Trophoblast cell (in vitro differentiated cells and primary cell): ENCODE measurements around the gene BIN2.
A peak's percentile ranks its signal among the peaks of the same experiment; 100 is the strongest.
"Not testable (repeated sequence)": the region's sequence is repeated elsewhere in the genome, so short reads cannot be mapped to it uniquely, and the experiment has no call there.

ENCODE experiments used
- DNase-seq, 2 donors: peaks; one replicate each; pipeline ENCODE4 v3.0.0-alpha.2; 2016
- H2AFZ ChIP-seq: 2 replicates; pipeline ENCODE4 v1.6.1; 2013; ENCODE audit warnings: low read length, moderate library complexity, mild to moderate bottlenecking; ENCODE audit not compliant: insufficient read depth, poor library complexity
- H2AK5ac ChIP-seq: 2 replicates; pipeline ENCODE4 v1.6.1; 2013; ENCODE audit warnings: mild to moderate bottlenecking, low read length
- H2BK120ac ChIP-seq: 2 replicates; pipeline ENCODE4 v1.6.1; 2013; ENCODE audit warnings: low read length, mild to moderate bottlenecking, moderate library complexity; ENCODE audit not compliant: insufficient read depth, poor library complexity
- H2BK12ac ChIP-seq: 2 replicates; pipeline ENCODE4 v1.6.1; 2013; ENCODE audit warnings: mild to moderate bottlenecking, low read length, moderate library complexity
- H2BK5ac ChIP-seq: 2 replicates; pipeline ENCODE4 v1.6.1; 2013; ENCODE audit warnings: low read length, low read depth, moderate library complexity, mild to moderate bottlenecking; ENCODE audit not compliant: poor library complexity
- H3K14ac ChIP-seq: 2 replicates; pipeline ENCODE4 v1.6.1; 2013; ENCODE audit warnings: mild to moderate bottlenecking, low read length
- H3K18ac ChIP-seq: 2 replicates; pipeline ENCODE4 v1.6.1; 2013; ENCODE audit warnings: mild to moderate bottlenecking, low read length
- H3K23ac ChIP-seq: 2 replicates; pipeline ENCODE4 v1.6.1; 2013; ENCODE audit warnings: low read length
- H3K27ac ChIP-seq: 2 replicates; pipeline ENCODE4 v1.5.1; 2013; ENCODE audit warnings: low read depth, mild to moderate bottlenecking, inconsistent platforms, low read length, moderate library complexity
- H3K27me3 ChIP-seq: 2 replicates; pipeline ENCODE4 v1.6.1; 2013; ENCODE audit warnings: inconsistent platforms, mild to moderate bottlenecking, low read length, moderate library complexity; ENCODE audit not compliant: insufficient read depth
- H3K36me3 ChIP-seq, 2 experiments: 1 replicate in 1 of 2; 2 replicates in 1 of 2; pipeline ENCODE4 v1.6.1; 2013; ENCODE audit warnings: low read length in 2 of 2, mild to moderate bottlenecking in 2 of 2, moderate library complexity in 1 of 2; ENCODE audit not compliant: insufficient read depth in 2 of 2, control insufficient read depth in 1 of 2
- H3K4ac ChIP-seq: 2 replicates; pipeline ENCODE4 v1.6.1; 2013; ENCODE audit warnings: low read depth, mild to moderate bottlenecking, low read length, moderate library complexity
- H3K4me1 ChIP-seq, 2 experiments: 1 replicate in 1 of 2; 2 replicates in 1 of 2; pipeline ENCODE4 v1.6.1; 2013; ENCODE audit warnings: low read length in 2 of 2, mild to moderate bottlenecking in 2 of 2, moderate library complexity in 1 of 2; ENCODE audit not compliant: insufficient read depth in 2 of 2, control insufficient read depth in 1 of 2
- H3K4me2 ChIP-seq: 2 replicates; pipeline ENCODE4 v1.6.1; 2013; ENCODE audit warnings: inconsistent platforms, mild to moderate bottlenecking, low read length, moderate library complexity
- H3K4me3 ChIP-seq: 2 replicates; pipeline ENCODE4 v1.5.1; 2013; ENCODE audit warnings: mild to moderate bottlenecking, low read depth, low read length, inconsistent platforms
- H3K79me1 ChIP-seq: one replicate; pipeline ENCODE4 v1.6.1; 2013; ENCODE audit warnings: low read length
- H3K79me2 ChIP-seq: 2 replicates; pipeline ENCODE4 v1.6.1; 2013; ENCODE audit warnings: low read length, mild to moderate bottlenecking; ENCODE audit not compliant: control insufficient read depth, insufficient read depth, poor library complexity
- H3K9ac ChIP-seq: 2 replicates; pipeline ENCODE4 v1.6.1; 2013; ENCODE audit warnings: mild to moderate bottlenecking, low read length
- H3K9me3 ChIP-seq: 2 replicates; pipeline ENCODE4 v1.6.1; 2013; ENCODE audit warnings: low read depth, mild to moderate bottlenecking, control low read depth, inconsistent platforms, low read length; ENCODE audit not compliant: insufficient read depth
- H4K12ac ChIP-seq: 2 replicates; pipeline ENCODE4 v1.6.1; 2013; ENCODE audit warnings: low read depth, mild to moderate bottlenecking, low read length, moderate library complexity
- H4K8ac ChIP-seq: 2 replicates; pipeline ENCODE4 v1.6.1; 2013; ENCODE audit warnings: low read depth, mild to moderate bottlenecking, low read length, moderate library complexity
- H4K91ac ChIP-seq: one replicate; pipeline ENCODE4 v1.6.1; 2013; ENCODE audit warnings: low read depth, mild to moderate bottlenecking, low read length, moderate library complexity
- WGBS: extraction: QIAGEN DNeasy Blood & Tissue Kit; methylation state at CpG from one replicate; pipeline ENCODE4 v1.1.7; 2013; ENCODE audit warnings: missing lambda C conversion rate; ENCODE audit not compliant: insufficient read length, insufficient coverage; ENCODE audit errors: extremely low coverage; 5-methylcytosine and 5-hydroxymethylcytosine counted together

Gene BIN2

DNA sequence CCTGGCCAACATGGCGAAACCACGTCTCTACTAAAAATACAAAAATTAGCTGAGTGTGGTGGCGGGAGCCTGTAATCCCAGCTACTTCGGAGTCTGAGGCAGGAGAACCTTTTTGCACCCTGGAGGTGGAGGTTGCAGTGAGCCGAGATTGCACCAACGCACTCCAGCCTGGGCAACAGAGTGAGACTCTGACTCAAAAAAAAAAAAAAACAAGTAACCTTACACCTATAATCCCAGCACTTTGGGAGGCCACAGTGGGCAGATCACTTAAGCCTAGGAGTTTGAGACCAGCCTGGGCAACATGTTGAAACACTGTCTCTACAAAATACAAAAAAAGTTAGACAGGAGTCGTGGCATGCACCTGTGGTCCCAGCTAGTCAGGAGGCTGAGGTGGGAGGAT, 51.2 kb downstream of the BIN2 start:
- not testable (repeated sequence) for H3K18ac ChIP-seq, H3K4ac ChIP-seq, H3K4me2 ChIP-seq, H3K4me3 ChIP-seq, H3K4me1 ChIP-seq, H3K27me3 ChIP-seq, H2AFZ ChIP-seq, H3K23ac ChIP-seq, DNase-seq, H2BK120ac ChIP-seq, H2BK5ac ChIP-seq, H3K27ac ChIP-seq, H3K9me3 ChIP-seq, H3K36me3 ChIP-seq, H2AK5ac ChIP-seq, H2BK12ac ChIP-seq, H3K9ac ChIP-seq, H4K12ac ChIP-seq, H3K14ac ChIP-seq, H4K91ac ChIP-seq, H4K8ac ChIP-seq
- peaks cover 20% of the 10 kb centered on the region for H3K79me1 ChIP-seq
- WGBS: no CpG with 5 or more reads among the region's 7 CpGs
- H3K79me2 ChIP-seq: peaks cover 15% of the 10 kb centered on the region

DNA sequence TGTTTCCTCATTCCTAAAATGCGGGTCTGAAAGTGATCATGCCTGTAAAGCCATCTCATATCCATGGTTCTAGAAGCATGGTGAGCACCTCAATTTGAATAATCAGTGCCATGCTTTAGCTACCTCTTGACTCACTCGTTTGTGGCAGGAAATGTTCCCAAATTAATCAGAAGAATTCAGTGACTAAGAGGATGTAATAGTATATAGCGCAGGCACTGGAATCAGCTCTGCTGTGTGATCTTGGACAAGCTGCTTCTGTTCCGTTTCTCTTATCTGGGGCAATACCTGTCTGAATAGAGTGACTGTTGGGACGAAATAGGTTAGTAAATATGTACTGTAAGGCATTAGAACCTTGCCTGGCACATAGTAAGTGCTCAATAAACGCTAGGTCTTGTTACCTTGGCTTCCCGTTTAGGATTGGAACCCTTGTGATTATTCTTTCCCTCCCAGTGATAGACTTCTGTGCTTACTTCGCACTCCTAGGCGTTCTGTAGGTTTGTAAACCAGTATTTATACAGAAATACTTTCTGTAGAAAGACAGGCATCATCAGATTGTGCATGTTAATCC, 52.9 kb downstream of the BIN2 start:
- Histone ChIP-seq H2BK120ac (no peak overlapping the region), H3K27me3 (no peaks in the 10 kb centered on the region), H2BK12ac (no peak overlapping the region), H4K8ac (no peak overlapping the region), H3K18ac (no peak overlapping the region), H3K79me2 (peaks cover 16% of the 10 kb centered on the region), H3K4ac (no peak overlapping the region), H3K27ac (peak overlapping the region; percentile 85), H3K36me3 (no peaks in the 10 kb centered on the region), H3K79me1 (peaks cover 20% of the 10 kb centered on the region), H3K4me3 (no peak overlapping the region), H4K91ac (peak overlapping the region; percentile 87), H2AFZ (no peak overlapping the region), H3K9ac (peak overlapping the region; percentile 6), H2BK5ac (no peak overlapping the region), H3K4me1 (peaks cover 8% of the 10 kb centered on the region in 2 experiments), H3K23ac (no peak overlapping the region), H3K9me3 (no peaks in the 10 kb centered on the region), H3K14ac (no peak overlapping the region), H3K4me2 (peak overlapping the region; percentile 64), H2AK5ac (no peak overlapping the region), H4K12ac (no peak overlapping the region)
- no CpG with 5 or more reads among the region's 9 CpGs for WGBS
- peak; percentile 27 to 61 for DNase-seq

DNA sequence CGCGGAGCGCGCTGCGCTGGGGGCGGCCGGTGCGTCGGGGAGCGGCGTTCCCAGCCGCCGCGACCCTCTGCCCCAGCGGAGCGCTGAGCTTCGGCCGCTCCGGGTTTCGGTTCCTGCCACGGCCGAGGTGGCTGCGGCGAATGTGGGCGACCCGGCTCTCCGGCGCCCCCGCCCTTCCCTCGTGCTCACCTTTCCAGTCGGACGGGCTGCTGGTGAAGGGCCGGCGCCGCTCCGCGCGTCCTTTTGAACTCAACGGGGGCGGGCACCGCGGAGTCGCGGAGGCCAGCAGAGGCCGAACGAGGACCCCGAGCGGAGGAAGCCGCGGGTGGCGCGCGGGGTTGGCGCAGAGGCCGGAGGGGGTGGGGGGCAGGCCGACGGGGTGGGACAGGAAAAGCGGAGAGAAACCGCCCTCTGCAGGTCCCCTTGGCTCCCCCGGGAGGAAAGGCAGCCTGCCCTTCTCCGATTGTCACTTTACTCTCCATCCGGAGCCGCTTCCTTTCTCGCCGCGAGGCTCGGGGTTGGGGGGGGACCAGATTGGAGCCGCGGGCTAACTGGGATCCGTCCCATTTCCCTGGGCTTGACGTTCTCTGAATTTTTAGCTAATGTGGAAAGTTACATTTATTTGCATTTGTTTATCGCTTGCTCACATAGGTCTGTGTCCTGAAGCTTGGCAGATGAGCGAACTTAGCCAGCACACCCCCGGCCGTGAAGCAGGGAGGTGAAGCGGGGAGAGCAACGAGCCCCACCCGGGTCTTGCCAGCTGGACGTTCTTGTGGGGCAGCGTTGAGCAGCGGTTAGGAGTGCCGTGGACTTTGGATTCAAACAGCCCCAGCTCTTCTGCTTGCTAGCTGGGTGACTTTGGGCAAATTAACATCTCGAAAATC, 53.7 kb downstream of the BIN2 start, which contains the start of gene SMAGP:
TSS of gene SMAGP (minus strand) at position 349 of the 884 bp plus-strand sequence. CDS start 1,137 bp downstream, outside the sequence.
- H4K8ac ChIP-seq: peak within 1 kb of the TSS; percentile 88
- peaks cover 16% of the 10 kb centered on the region for H3K79me2 ChIP-seq
- H3K23ac ChIP-seq: no peak within 1 kb of the TSS
- H2BK5ac ChIP-seq: peak within 1 kb of the TSS; percentile 89
- peak within 1 kb of the TSS; percentile 87 for H4K91ac ChIP-seq
- H2BK12ac ChIP-seq: peak within 1 kb of the TSS; percentile 71
- no peaks in the 10 kb centered on the region for H3K27me3 ChIP-seq
- H3K36me3 ChIP-seq: no peaks in the 10 kb centered on the region
- peak within 1 kb of the TSS; percentile 79 for H4K12ac ChIP-seq
- peak within 1 kb of the TSS; percentile 92 for H3K4ac ChIP-seq
- H3K4me3 ChIP-seq: peak within 1 kb of the TSS; percentile 84
- peaks cover 20% of the 10 kb centered on the region for H3K79me1 ChIP-seq
- H3K18ac ChIP-seq: peak within 1 kb of the TSS; percentile 91
- peaks cover 8% of the 10 kb centered on the region in 2 experiments for H3K4me1 ChIP-seq
- H3K4me2 ChIP-seq: peak within 1 kb of the TSS; percentile 64
- no peaks in the 10 kb centered on the region for H3K9me3 ChIP-seq
- H2AFZ ChIP-seq: peak within 1 kb of the TSS; percentile 69
- peak within 1 kb of the TSS; percentile 68 for H2AK5ac ChIP-seq
- DNase-seq: peak; percentile 82 to 90
- peak within 1 kb of the TSS; percentile 76 for H2BK120ac ChIP-seq
- peak within 1 kb of the TSS; percentile 71 for H3K14ac ChIP-seq
- WGBS: no CpG with 5 or more reads among the region's 83 CpGs
- H3K27ac ChIP-seq: peak within 1 kb of the TSS; percentile 85
- peak within 1 kb of the TSS; percentile 6 for H3K9ac ChIP-seq

DNA sequence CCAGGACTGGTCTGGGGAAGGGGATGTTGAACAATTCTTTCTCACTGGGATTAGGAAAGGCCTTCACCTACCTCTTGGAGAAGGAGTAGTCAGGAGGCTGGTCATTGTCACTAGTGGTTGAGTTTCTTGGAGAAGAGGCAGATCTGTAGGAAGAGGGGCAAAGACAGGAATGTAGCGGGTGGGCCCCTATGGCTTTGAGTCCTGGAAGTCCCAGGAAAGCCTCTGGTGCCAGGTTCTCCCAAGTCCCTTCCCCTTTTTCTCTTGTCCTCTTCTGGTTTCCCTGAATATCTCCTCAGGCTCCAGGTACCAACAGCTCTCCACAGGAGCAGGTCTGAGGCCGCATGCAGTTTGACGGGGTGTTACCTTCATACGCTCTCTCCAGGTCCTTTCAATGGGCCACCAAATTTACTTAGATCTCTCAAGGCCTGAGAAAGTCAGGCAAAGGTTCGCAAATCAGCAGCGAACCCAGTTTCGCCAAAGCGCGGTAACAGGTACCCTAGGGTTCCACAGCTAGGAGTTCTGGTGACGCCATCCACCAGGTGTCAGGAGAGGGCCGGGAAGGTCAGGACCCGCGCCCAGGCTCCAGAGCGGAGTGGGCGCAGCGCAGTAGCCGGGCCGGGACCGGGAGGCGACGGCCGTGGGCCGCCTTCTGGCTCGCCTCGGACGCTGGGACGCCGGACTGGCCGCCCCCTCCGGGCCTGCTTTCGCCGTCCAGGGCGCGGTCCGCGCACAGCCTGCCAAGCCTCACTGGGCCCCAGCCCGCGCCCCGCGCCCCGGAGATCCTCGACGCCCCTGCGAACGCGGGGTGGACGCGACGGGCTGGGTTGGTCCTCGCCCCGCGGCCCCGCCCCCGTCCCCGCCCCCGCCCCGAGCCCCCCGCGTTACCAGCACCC, 54.6 kb downstream of the BIN2 start:
- Histone ChIP-seq H3K4me2 (peak overlapping the region; percentile 64), H3K9ac (peak overlapping the region; percentile 4), H2BK5ac (peak overlapping the region; percentile 89), H2BK120ac (peak overlapping the region; percentile 76), H3K27me3 (no peaks in the 10 kb centered on the region), H3K27ac (peak overlapping the region; percentile 85), H3K4ac (peak overlapping the region; percentile 92), H4K8ac (peak overlapping the region; percentile 88), H3K14ac (peak overlapping the region; percentile 71), H2AFZ (peak overlapping the region; percentile 69), H3K9me3 (no peaks in the 10 kb centered on the region), H3K79me1 (peaks cover 20% of the 10 kb centered on the region), H3K36me3 (no peaks in the 10 kb centered on the region), H4K12ac (peak overlapping the region; percentile 73), H3K4me1 (peaks cover 8% of the 10 kb centered on the region in 2 experiments), H2AK5ac (peak overlapping the region; percentile 68), H4K91ac (peak overlapping the region; percentile 87), H3K79me2 (peaks cover 16% of the 10 kb centered on the region), H3K18ac (peak overlapping the region; percentile 91), H3K4me3 (peak overlapping the region; percentile 84), H3K23ac (no peak overlapping the region), H2BK12ac (peak overlapping the region; percentile 69)
- DNase-seq: peak; percentile 63 to 77
- WGBS: no CpG with 5 or more reads among the region's 59 CpGs
